ENCODE data around the gene IZUMO1R.

GRCh38 chr11:94312339-94312738 lies 8.0 kb downstream of the IZUMO1R start:
- TF ChIP-seq, protein P1, sequence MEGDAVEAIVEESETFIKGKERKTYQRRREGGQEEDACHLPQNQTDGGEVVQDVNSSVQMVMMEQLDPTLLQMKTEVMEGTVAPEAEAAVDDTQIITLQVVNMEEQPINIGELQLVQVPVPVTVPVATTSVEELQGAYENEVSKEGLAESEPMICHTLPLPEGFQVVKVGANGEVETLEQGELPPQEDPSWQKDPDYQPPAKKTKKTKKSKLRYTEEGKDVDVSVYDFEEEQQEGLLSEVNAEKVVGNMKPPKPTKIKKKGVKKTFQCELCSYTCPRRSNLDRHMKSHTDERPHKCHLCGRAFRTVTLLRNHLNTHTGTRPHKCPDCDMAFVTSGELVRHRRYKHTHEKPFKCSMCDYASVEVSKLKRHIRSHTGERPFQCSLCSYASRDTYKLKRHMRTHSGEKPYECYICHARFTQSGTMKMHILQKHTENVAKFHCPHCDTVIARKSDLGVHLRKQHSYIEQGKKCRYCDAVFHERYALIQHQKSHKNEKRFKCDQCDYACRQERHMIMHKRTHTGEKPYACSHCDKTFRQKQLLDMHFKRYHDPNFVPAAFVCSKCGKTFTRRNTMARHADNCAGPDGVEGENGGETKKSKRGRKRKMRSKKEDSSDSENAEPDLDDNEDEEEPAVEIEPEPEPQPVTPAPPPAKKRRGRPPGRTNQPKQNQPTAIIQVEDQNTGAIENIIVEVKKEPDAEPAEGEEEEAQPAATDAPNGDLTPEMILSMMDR (IDR thresholded peaks at IDR 0.05) = no peak
- TF ChIP-seq TCF7L2 (IDR thresholded peaks at IDR 0.05; ENCODE audit: low read depth, low read length) = no peak

All from Panc1 (cell line).